Measurements from ENCODE around the gene LAD1. TPM values are rescaled to one million over a fixed set of nuclear protein-coding genes. Genes with fewer than 3 reads are reported as not detected.

Gene LAD1
- polyA plus RNA-seq, 3 donors, result not detected

GRCh38 chr1:201354901-201355295, 44.2 kb downstream of the LAD1 start:
- no peak for DNase-seq
- TF ChIP-seq CTCF (IDR thresholded peaks at IDR 0.05), result no peak
- Histone ChIP-seq H3K27ac (ENCODE audit: low read depth in 1 of 2, low read length in 2 of 2) (no peak overlapping the region), H3K4me3 (replicated peaks in 1 of 3; ENCODE audit: low read depth in 2 of 3, low read length in 3 of 3) (no peak overlapping the region), H4K20me1 (ENCODE audit: insufficient read depth, low read length) (no peaks in the 10 kb centered on the region), H2AFZ (ENCODE audit: insufficient read depth, low read depth, low read length, poor library complexity, severe bottlenecking) (no peak overlapping the region), H3K4me2 (replicated peaks; ENCODE audit: extremely low read depth, low read length, poor library complexity, severe bottlenecking) (no peak overlapping the region), H3K27me3 (ENCODE audit: control insufficient read depth in 2 of 2, insufficient read depth in 2 of 2, low read length in 2 of 2) (no peaks in the 10 kb centered on the region), H3K4me1 (ENCODE audit: control insufficient read depth in 1 of 2, insufficient read depth in 2 of 2, low read length in 2 of 2) (no peaks in the 10 kb centered on the region), H3K79me2 (ENCODE audit: insufficient read depth, low read length) (no peaks in the 10 kb centered on the region), H3K9me3 (replicated peaks in 1 of 2; ENCODE audit: control insufficient read depth in 1 of 2, insufficient read depth in 1 of 2, low read length in 2 of 2) (no peaks in the 10 kb centered on the region), H3K36me3 (replicated peaks in 1 of 2; ENCODE audit: control insufficient read depth in 1 of 2, insufficient read depth in 2 of 2, low read length in 2 of 2) (no peaks in the 10 kb centered on the region), H3K9ac (ENCODE audit: insufficient read depth, low read length, poor library complexity, severe bottlenecking) (no peak overlapping the region)
- H3K27ac Mint-ChIP-seq, result no peak overlapping the region
- no peak overlapping the region for H3K4me3 Mint-ChIP-seq
- H3K36me3 Mint-ChIP-seq, result no peaks in the 10 kb centered on the region
- whole genome bisulfite sequencing (ENCODE audit: insufficient coverage), result 80% methylated on average over 1 of the region's 4 CpGs
- H3K27me3 Mint-ChIP-seq (ENCODE audit: low read depth in 3 of 3), result peaks cover 4 to 12% (median 10%) of the 10 kb centered on the region in 3 donors
- H3K4me1 Mint-ChIP-seq, result no peaks in the 10 kb centered on the region
- no peaks in the 10 kb centered on the region for H3K9me3 Mint-ChIP-seq
- intact Hi-C loops (cut with micrococcal nuclease), result no loop called here

GRCh38 chr1:201354151-201354900, 44.8 kb downstream of the LAD1 start:
- no peaks in the 10 kb centered on the region for H3K4me1 Mint-ChIP-seq
- no peaks in the 10 kb centered on the region for H3K36me3 ChIP-seq (replicated peaks in 1 of 2; ENCODE audit: control insufficient read depth in 1 of 2, insufficient read depth in 2 of 2, low read length in 2 of 2)
- H3K36me3 Mint-ChIP-seq, result no peaks in the 10 kb centered on the region
- H4K20me1 ChIP-seq (ENCODE audit: insufficient read depth, low read length), result no peaks in the 10 kb centered on the region
- H3K27ac ChIP-seq (ENCODE audit: low read depth in 1 of 2, low read length in 2 of 2), result no peak overlapping the region
- no peak overlapping the region for H3K9ac ChIP-seq (ENCODE audit: insufficient read depth, low read length, poor library complexity, severe bottlenecking)
- peaks cover 4 to 12% (median 10%) of the 10 kb centered on the region in 3 donors for H3K27me3 Mint-ChIP-seq (ENCODE audit: low read depth in 3 of 3)
- H3K4me3 Mint-ChIP-seq, result no peak overlapping the region
- WGBS (ENCODE audit: insufficient coverage), result 93% methylated on average over 2 of the region's 9 CpGs
- H2AFZ ChIP-seq (ENCODE audit: insufficient read depth, low read depth, low read length, poor library complexity, severe bottlenecking), result no peak overlapping the region
- no peak overlapping the region for H3K27ac Mint-ChIP-seq
- no peaks in the 10 kb centered on the region for H3K9me3 Mint-ChIP-seq
- no peak overlapping the region for H3K4me3 ChIP-seq (replicated peaks in 1 of 3; ENCODE audit: low read depth in 2 of 3, low read length in 3 of 3)
- TF ChIP-seq CTCF (IDR thresholded peaks at IDR 0.05), result no peak
- no peak overlapping the region for H3K4me2 ChIP-seq (replicated peaks; ENCODE audit: extremely low read depth, low read length, poor library complexity, severe bottlenecking)
- H3K4me1 ChIP-seq (ENCODE audit: control insufficient read depth in 1 of 2, insufficient read depth in 2 of 2, low read length in 2 of 2), result no peaks in the 10 kb centered on the region
- no peaks in the 10 kb centered on the region for H3K27me3 ChIP-seq (ENCODE audit: control insufficient read depth in 2 of 2, insufficient read depth in 2 of 2, low read length in 2 of 2)
- no peak for DNase-seq
- H3K9me3 ChIP-seq (replicated peaks in 1 of 2; ENCODE audit: control insufficient read depth in 1 of 2, insufficient read depth in 1 of 2, low read length in 2 of 2), result no peaks in the 10 kb centered on the region
- no peaks in the 10 kb centered on the region for H3K79me2 ChIP-seq (ENCODE audit: insufficient read depth, low read length)
- intact Hi-C loops (cut with micrococcal nuclease), result no loop called here

Data from CD14-positive monocyte (primary cell).